NB4 (cell line): ENCODE data around the gene ETV4.

Experiments used
- CTCF ChIP-seq: IDR thresholded peaks from one replicate; pipeline ENCODE4 v1.5.1; 2012; ENCODE audit warnings: low read depth, low read length
- MYC ChIP-seq: IDR thresholded peaks from 2 replicates; pipeline ENCODE4 v1.6.1; 2011; ENCODE audit warnings: low read depth, low read length
- POLR2A ChIP-seq: IDR thresholded peaks from 2 replicates; pipeline ENCODE4 v1.6.1; 2011; ENCODE audit warnings: mild to moderate bottlenecking; ENCODE audit not compliant: insufficient read length; ENCODE audit errors: extremely low read depth

- TF ChIP-seq CTCF (no peak), POLR2A (no peak), MYC (no peak)
These were observed 11.2 kb downstream of the ETV4 start for GRCh38 chr17:43534909-43535308.
